Kidney capillary endothelial cell (primary cell): ENCODE data around the gene GMCL2.
A peak's percentile ranks its signal among the peaks of the same experiment; 100 is the strongest.
"Not testable (repeated sequence)": the region's sequence is repeated elsewhere in the genome, so short reads cannot be mapped to it uniquely, and the experiment has no call there.

Source experiments
- DNase-seq: peaks from one replicate; pipeline ENCODE4 v3.0.0-alpha.2; 2018; ENCODE audit warnings: low spot score

The GMCL2 gene

GRCh38 chr5:178187014-178187413, at the start of gene GMCL2:
Gene GMCL2 (minus strand): TSS chr5:178187371. CDS start chr5:178187299, 72 bp downstream.
- no peak for DNase-seq

DNA sequence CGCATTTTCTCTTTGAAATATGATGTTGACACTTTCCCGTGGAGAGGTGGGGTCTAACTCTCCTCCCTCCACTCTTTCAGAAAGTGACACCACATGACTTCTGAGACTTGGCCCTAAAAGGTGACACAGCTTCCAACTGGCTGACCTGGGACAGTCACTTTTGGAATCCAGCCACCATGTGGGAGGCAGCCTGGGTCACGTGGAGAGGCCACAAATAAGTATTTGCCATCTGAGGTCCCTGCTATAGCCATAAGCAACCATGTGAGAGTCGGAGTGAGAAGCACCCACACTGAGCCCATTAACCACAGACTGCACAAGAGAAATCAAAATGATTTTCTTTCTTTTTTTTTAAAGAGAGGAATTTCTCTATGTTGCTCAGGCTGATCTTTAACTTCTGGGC, 49.5 kb upstream of the GMCL2 start:
- DNase-seq, result no peak

GRCh38 chr5:178236126-178236525, 49.0 kb upstream of the GMCL2 start:
- DNase-seq, result no peak

DNA sequence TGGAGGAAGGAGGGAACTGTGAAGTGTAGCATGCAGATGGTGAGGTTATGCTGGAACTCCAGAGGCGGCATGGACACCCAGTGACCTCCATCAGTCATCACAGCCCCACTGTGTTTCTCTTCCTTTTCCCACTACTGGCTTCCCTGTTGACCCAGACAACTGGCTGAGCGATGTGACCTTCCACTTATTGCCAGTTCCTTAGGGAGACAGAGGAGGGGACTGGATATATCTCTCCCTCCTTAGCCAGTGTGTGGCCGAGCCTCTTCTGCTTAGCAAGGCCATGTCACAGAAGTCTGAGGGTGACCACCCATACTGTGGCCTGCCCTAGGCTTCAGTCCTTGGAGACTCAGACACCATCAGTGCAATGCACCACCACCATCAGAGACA, 48.4 kb upstream of the GMCL2 start:
- no peak for DNase-seq

DNA sequence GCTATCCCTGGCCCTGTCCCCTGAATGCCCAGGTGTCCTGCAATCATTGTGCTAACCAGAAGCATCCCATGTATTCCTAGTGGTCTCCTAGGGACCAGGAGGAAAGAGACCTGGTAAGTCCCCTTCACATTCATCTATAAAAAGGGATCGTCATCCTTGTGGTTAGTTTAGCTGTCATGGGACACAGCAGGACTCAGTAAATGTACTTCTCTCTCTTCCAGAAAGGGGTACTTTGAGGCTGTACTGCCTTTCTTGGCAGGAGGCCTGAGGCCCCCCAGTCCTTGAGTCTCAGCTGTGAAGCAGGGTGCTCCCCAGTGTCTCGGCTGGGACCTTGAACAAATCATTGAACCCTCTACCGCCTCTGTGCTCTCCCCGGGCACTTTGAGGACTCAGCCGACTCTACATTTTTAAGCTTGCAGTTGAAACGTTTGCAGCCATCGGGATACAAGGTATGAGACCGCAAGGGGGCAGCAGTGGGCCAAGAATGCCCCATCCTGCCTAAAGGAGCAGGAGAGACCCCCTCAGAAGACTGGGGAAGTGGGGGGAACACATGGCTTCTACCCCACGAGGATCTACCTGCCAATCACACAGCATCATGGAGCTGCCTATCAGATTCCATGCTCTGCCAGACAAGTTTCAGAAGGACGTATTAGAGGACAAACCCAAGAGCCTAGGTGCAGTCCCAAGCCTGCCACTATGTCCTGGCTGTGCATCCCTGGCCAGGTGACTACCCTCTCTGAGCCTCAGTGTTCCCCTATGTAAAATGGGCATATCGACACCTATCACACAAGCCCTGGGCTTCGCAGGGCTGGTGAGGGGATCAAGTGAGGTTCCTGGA, 47.8 kb upstream of the GMCL2 start:
- peak; percentile 53 for DNase-seq

DNA sequence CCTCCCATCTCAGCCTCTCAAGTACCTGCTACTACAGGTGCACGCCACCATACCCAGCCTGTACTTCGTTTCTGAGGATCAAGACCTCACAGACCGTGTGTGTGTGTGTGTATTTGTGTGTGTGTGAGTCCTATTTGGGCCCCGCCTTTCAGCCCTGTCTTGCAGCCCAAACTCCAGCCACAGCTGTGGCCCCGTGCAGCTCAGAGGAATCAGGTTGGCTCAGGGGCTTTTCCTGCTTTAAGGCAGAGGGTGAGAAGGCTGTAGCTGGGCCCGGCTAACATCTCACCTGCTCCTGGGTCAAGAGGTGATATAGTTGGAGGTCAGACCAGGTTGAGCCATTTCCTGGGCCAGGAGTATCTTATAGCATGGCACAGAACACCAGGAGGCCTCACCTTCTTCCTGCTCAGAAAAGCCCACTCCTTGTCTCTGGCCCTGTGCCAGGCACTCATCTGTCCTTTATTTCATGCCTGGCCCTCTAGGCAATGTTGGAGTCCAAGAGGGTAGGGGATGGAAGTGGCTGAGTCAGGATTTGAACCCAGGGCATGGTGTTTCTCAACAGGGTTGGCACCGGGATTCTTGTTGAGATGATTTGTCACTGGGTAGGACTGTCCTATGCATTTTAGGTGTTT, 47.1 kb upstream of the GMCL2 start:
- DNase-seq, result no peak

- no peak for DNase-seq
Measured at GRCh38 chr5:178232920-178233429, 45.8 kb upstream of the GMCL2 start.

GRCh38 chr5:178232124-178232919, 45.2 kb upstream of the GMCL2 start, which contains the start of gene PHYKPL:
Gene PHYKPL (minus strand): TSS chr5:178232802. CDS start chr5:178232550, 252 bp downstream.
- no peak for DNase-seq

DNA sequence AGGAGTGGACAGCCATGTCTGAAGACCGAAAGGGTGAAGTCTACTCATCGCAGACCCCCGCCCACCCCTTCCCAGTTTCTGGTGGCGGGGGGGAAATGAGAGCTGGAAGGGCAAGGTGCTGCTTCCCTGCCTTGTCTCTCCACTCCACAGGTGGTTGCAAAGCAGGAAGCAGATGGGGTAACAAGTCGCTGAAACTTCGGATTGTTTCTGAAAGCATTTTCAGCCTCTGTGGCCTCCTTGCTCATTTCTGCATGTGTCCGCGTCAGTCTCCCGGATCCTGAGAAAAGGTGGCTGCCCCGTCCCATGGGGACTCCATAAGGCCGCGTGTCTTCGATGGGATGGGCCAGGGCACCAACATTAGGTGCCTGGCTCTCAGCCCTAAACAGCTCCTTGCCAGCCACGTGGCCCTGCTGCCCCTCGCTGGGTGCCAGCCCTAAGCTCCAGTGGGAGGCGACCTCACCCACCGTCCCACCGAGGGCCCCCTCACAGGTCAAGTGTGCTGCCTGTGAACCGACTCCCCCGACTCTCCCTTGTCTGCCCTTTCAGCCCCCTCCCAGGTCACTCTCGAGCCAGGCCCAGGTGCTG, 44.5 kb upstream of the GMCL2 start:
- DNase-seq, result no peak

- no peak for DNase-seq
Measured at GRCh38 chr5:178230879-178231538, 43.8 kb upstream of the GMCL2 start.

DNA sequence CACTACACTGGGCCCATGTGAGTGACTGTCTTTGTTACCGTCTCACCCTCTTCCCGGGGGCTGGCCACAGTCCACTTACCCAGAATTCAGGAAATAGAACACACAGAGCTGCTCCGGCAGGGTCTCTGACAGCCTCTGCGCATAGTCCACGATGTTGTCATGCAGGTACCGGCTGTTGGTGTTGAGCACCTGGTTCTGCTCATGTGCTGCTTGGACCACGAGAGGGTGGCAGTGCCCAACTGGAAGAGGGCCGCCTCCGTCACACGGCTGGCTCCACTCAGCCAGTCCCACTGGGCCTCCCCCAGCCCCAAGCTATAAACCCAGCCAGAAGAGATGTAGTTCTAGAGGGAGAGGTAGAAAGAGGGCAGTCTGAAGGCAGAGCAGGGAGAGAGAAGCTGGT, 42.7 kb upstream of the GMCL2 start:
- no peak for DNase-seq

GRCh38 chr5:178229111-178229510, 41.9 kb upstream of the GMCL2 start:
- DNase-seq, result not testable (repeated sequence)

DNA sequence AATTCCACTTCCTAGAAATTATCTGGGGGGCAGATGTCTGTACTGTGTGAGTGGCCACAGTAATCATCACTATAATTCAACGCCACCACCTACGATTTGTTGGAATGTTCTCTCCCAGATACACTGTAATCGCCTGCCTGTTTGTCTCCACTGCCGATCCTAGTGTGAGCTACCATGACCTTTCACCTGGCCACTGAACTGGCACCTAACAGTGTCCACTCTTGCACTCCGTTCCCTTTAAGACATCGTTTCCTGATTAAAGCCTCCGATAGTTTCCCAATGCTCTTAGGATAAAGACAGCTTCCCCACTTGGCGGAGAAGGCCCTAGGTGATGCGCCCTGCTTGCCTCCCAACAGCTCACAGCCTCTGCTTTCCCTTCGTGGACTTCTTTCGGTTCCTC, 41.4 kb upstream of the GMCL2 start:
- DNase-seq, result no peak

DNA sequence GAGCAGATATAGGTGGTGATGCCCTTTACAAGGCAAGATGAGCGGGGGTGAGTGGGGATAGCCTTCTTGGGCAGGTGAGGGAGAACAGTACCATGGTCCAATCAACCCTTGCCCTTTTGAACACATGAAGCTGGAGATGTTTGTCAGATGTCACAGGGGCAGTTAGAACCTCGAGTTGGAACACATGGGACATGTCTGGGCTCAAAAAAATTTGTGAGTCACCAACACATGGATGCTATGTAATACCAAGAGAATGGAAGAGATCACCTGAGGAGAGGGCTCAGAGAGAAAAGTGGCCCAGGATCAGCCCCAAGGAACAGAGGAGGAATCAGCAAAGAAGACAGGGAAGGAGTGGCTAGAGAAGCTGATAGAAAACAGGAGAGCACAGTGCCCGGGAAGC, 40.8 kb upstream of the GMCL2 start:
- no peak for DNase-seq

GRCh38 chr5:178227138-178227659, 40.0 kb upstream of the GMCL2 start:
- DNase-seq, result no peak

- DNase-seq, result no peak
Measured at GRCh38 chr5:178225174-178225573, 38.0 kb upstream of the GMCL2 start.

DNA sequence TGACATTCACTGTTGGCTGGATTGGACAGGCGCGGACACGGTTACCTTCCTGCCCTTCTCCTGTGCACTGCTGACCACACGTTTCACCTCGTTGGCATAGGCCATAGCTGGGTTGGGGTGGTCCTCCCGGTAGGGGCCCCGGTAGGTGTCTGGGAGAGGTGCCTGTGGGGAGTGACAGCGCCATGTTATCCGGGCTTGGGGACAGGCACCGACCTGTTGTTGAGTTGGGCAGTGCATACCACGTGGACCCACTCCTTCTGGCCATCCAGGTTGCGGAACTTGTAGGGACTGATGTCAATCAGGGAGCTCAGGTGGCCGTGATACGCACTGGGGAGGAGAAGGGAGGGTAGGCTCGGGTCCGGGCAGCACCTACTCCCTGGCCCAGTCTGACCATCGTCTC, 37.2 kb upstream of the GMCL2 start:
- DNase-seq, result no peak

DNA sequence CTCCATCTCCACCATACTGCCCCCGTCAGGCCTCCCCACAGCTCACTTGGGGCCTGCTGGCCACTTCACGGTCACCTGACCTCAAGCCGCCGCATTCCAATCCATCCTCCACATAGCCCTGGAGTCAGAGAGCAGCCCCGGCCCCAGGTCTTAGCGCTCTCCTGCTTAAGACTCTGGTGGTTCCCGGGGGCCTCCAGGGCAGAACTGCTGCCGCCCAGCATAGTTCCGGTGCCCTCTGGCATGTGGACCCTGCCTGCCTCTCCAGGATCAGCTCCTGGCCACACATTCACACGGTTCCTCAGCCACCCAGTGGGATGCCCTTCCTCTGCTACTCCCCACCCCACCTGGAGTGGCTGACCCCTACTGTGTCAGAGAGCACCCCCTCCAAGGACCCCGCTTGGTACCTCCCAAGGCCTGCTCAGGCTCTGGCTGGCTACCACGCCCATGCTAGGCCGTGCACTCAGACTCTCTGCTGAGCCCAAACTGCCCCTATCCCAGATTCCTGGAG, 36.7 kb upstream of the GMCL2 start:
- no peak for DNase-seq

GRCh38 chr5:178223196-178223773, 36.1 kb upstream of the GMCL2 start:
- no peak for DNase-seq

- no peak for DNase-seq
Measured at GRCh38 chr5:178222292-178222691, 35.1 kb upstream of the GMCL2 start.

GRCh38 chr5:178221853-178222252, 34.7 kb upstream of the GMCL2 start:
- no peak for DNase-seq
